Panc1 (cell line): Measurements from ENCODE around the gene CD84.

Experiments
- CTCF ChIP-seq: fragments of 450-650 bp; IDR thresholded peaks from 2 replicates; pipeline ENCODE4 v1.5.1; 2017; ENCODE audit warnings: mild to moderate bottlenecking
- REST ChIP-seq, 2 experiments: IDR thresholded peaks; 2 replicates each; pipeline ENCODE4 v1.6.1; 2011 to 2012; ENCODE audit warnings: low read depth in 2 of 2, control low read depth in 1 of 2, low read length in 1 of 2, mild to moderate bottlenecking in 1 of 2, moderate library complexity in 1 of 2; ENCODE audit not compliant: insufficient read depth in 1 of 2
- TCF7L2 ChIP-seq: IDR thresholded peaks from 2 replicates; pipeline ENCODE4 v1.6.1; 2011; ENCODE audit warnings: mild to moderate bottlenecking, low read depth, low read length, inconsistent platforms

- no peak for TF ChIP-seq CTCF
- no peak for TF ChIP-seq REST (IDR thresholded peaks at IDR 0.05; ENCODE audit: insufficient read depth in 1 of 2, low read depth in 2 of 2, low read length in 1 of 2)
- no peak for TF ChIP-seq TCF7L2
Measured at GRCh38 chr1:160623862-160624261, 44.6 kb upstream of the CD84 start.
